SK-N-SH treated with all-trans-retinoic acid at 6 μM for 48 hours (cell line): ENCODE results near the gene DGKH.
A peak's percentile ranks its signal among the peaks of the same experiment; 100 is the strongest.

Source experiments
- ATAC-seq: fragments of 200-7000 bp; cut with Tn5 transposase; 3 replicates; pipeline ENCODE4 v1.9.1; 2020; ENCODE audit warnings: mild to moderate bottlenecking, moderate library complexity
- ARNTL ChIP-seq: fragments of 450-650 bp; formaldehyde crosslinking; IDR thresholded peaks from 2 replicates; pipeline ENCODE4 v1.5.0; 2020; ENCODE audit warnings: low read depth, mild to moderate bottlenecking, moderate library complexity, borderline replicate concordance
- BACH2 ChIP-seq: fragments of 250-450 bp; sonication (Bioruptor Pico); IDR thresholded peaks from 2 replicates; pipeline ENCODE4 v1.9.0; 2021; ENCODE audit warnings: mild to moderate bottlenecking, borderline replicate concordance
- CREB5 ChIP-seq: fragments of 250-450 bp; sonication (Bioruptor Pico); IDR thresholded peaks from 2 replicates; pipeline ENCODE4 v1.5.1; 2020; ENCODE audit warnings: low read depth, mild to moderate bottlenecking, moderate library complexity
- CSDC2 ChIP-seq: fragments of 250-450 bp; sonication (Bioruptor Pico); IDR thresholded peaks from 2 replicates; pipeline ENCODE4 v1.5.0; 2020; ENCODE audit warnings: mild to moderate bottlenecking, moderate library complexity
- CSRNP3 ChIP-seq: fragments of 250-450 bp; sonication (Bioruptor Pico); IDR thresholded peaks from 2 replicates; pipeline ENCODE4 v1.5.1; 2021; ENCODE audit warnings: mild to moderate bottlenecking, moderate library complexity
- ESRRG ChIP-seq: fragments of 250-450 bp; sonication (Bioruptor Pico); IDR thresholded peaks from 2 replicates; pipeline ENCODE4 v1.6.1; 2021; ENCODE audit warnings: mild to moderate bottlenecking
- GLIS3 ChIP-seq: fragments of 250-450 bp; sonication (Bioruptor Pico); IDR thresholded peaks from 2 replicates; pipeline ENCODE4 v1.5.0; 2020; ENCODE audit warnings: mild to moderate bottlenecking, moderate library complexity
- ISL1 ChIP-seq: fragments of 250-450 bp; sonication (Bioruptor Pico); IDR thresholded peaks from 2 replicates; pipeline ENCODE4 v2.1.2; 2022; ENCODE audit warnings: mild to moderate bottlenecking, moderate library complexity
- OSR1 ChIP-seq: fragments of 250-450 bp; sonication (Bioruptor Pico); IDR thresholded peaks from 2 replicates; pipeline ENCODE4 v1.8.0; 2022; ENCODE audit warnings: moderate library complexity, mild to moderate bottlenecking, inconsistent platforms
- PATZ1 ChIP-seq: fragments of 250-450 bp; sonication (Bioruptor Pico); IDR thresholded peaks from 2 replicates; pipeline ENCODE4 v1.8.0; 2020; ENCODE audit warnings: mild to moderate bottlenecking, moderate library complexity, borderline replicate concordance
- POU6F1 ChIP-seq: fragments of 250-450 bp; sonication (Bioruptor Pico); IDR thresholded peaks from 2 replicates; pipeline ENCODE4 v1.8.0; 2021; ENCODE audit warnings: low read depth, mild to moderate bottlenecking, moderate library complexity, borderline replicate concordance
- PPARA ChIP-seq: fragments of 250-450 bp; sonication (Bioruptor Pico); IDR thresholded peaks from 2 replicates; pipeline ENCODE4 v1.5.0; 2020; ENCODE audit warnings: mild to moderate bottlenecking, borderline replicate concordance
- RARB ChIP-seq: fragments of 250-450 bp; sonication (Bioruptor Pico); IDR thresholded peaks from 2 replicates; pipeline ENCODE4 v1.8.0; 2021; ENCODE audit warnings: mild to moderate bottlenecking, moderate library complexity
- SNAI2 ChIP-seq: fragments of 250-450 bp; sonication (Bioruptor Pico); IDR thresholded peaks from 2 replicates; pipeline ENCODE4 v1.5.0; 2020; ENCODE audit warnings: mild to moderate bottlenecking, moderate library complexity
- TCF4 ChIP-seq: fragments of 250-450 bp; sonication (Bioruptor Pico); IDR thresholded peaks from 2 replicates; pipeline ENCODE4 v1.8.0; 2021; ENCODE audit warnings: mild to moderate bottlenecking, moderate library complexity, borderline replicate concordance
- TOX ChIP-seq: fragments of 250-450 bp; sonication (Bioruptor Pico); IDR thresholded peaks from 2 replicates; pipeline ENCODE4 v1.8.0; 2021; ENCODE audit warnings: mild to moderate bottlenecking, moderate library complexity, borderline replicate concordance
- TSHZ2 ChIP-seq: fragments of 250-450 bp; sonication (Bioruptor Pico); IDR thresholded peaks from 2 replicates; pipeline ENCODE4 v1.5.0; 2020; ENCODE audit warnings: mild to moderate bottlenecking, moderate library complexity
- ZC3H10 ChIP-seq: fragments of 250-450 bp; sonication (Bioruptor Pico); IDR thresholded peaks from 2 replicates; pipeline ENCODE4 v1.5.1; 2021; ENCODE audit warnings: mild to moderate bottlenecking, moderate library complexity
- ZFP3 ChIP-seq: fragments of 250-450 bp; sonication (Bioruptor Pico); IDR thresholded peaks from 2 replicates; pipeline ENCODE4 v1.5.0; 2020; ENCODE audit warnings: mild to moderate bottlenecking, moderate library complexity
- ZFP30 ChIP-seq: fragments of 450-650 bp; formaldehyde crosslinking; IDR thresholded peaks from 2 replicates; pipeline ENCODE4 v1.5.0; 2022; ENCODE audit warnings: mild to moderate bottlenecking, moderate library complexity
- ZNF565 ChIP-seq: fragments of 450-650 bp; formaldehyde crosslinking; conservative IDR thresholded peaks from 2 replicates; pipeline ENCODE4 v1.5.0; 2020; ENCODE audit warnings: low read depth, mild to moderate bottlenecking, moderate library complexity
- ZNF70 ChIP-seq: fragments of 450-650 bp; formaldehyde crosslinking; IDR thresholded peaks from 2 replicates; pipeline ENCODE4 v1.5.0; 2020; ENCODE audit warnings: mild to moderate bottlenecking, moderate library complexity
- ZNF8 ChIP-seq: fragments of 450-650 bp; formaldehyde crosslinking; IDR thresholded peaks from 2 replicates; pipeline ENCODE4 v1.5.0; 2020; ENCODE audit warnings: mild to moderate bottlenecking, moderate library complexity

DGKH gene

GRCh38 chr13:42048342-42048683 lies at the start of gene DGKH:
TSS of gene DGKH (plus strand) at chr13:42048648. CDS start at chr13:42048774, 126 bp downstream.
- TF ChIP-seq TCF4 (CRISPR knock-in tag) (no peak), CREB5 (no peak), PPARA (no peak), GLIS3 (CRISPR knock-in tag) (no peak), ISL1 (CRISPR knock-in tag) (no peak), ZFP3 (CRISPR knock-in tag) (no peak), ARNTL (CRISPR knock-in tag) (no peak), ZC3H10 (no peak), TSHZ2 (CRISPR knock-in tag) (no peak), SNAI2 (CRISPR knock-in tag) (no peak), ZNF565 (CRISPR knock-in tag) (no peak), CSDC2 (no peak)
- peak; percentile 48 for ATAC-seq

- peak; percentile 44; the same call in 2 of the 3 replicates for ATAC-seq
- TF ChIP-seq ZNF8 (no peak), ISL1 (CRISPR knock-in tag) (peak; percentile 33; the same call in 1 of the 2 replicates)
- TF ChIP-seq, all 23 proteins: peak for 1
Measured at GRCh38 chr13:42000846-42001245, 47.6 kb upstream of the DGKH start.

GRCh38 chr13:42001580-42001979 lies 46.9 kb upstream of the DGKH start:
- TF ChIP-seq ZFP3 (CRISPR knock-in tag) (no peak), BACH2 (CRISPR knock-in tag) (no peak), ZNF565 (CRISPR knock-in tag) (no peak), CSDC2 (no peak), SNAI2 (CRISPR knock-in tag) (no peak), OSR1 (CRISPR knock-in tag) (no peak), GLIS3 (CRISPR knock-in tag) (no peak), ZNF70 (CRISPR knock-in tag) (no peak), ARNTL (CRISPR knock-in tag) (no peak), ZFP30 (CRISPR knock-in tag) (no peak), POU6F1 (CRISPR knock-in tag) (no peak), PATZ1 (CRISPR knock-in tag) (no peak), PPARA (no peak), CSRNP3 (CRISPR knock-in tag) (no peak), RARB (CRISPR knock-in tag) (no peak), ZC3H10 (no peak), ESRRG (CRISPR knock-in tag) (no peak), ISL1 (CRISPR knock-in tag) (no peak), TOX (CRISPR knock-in tag) (no peak)
- ATAC-seq: peak; percentile 95
